Neural progenitor cell (in vitro differentiated cells): ENCODE data around the gene PIK3C2B. TPM values are rescaled to one million over a fixed set of nuclear protein-coding genes. Genes with fewer than 3 reads are reported as not detected.

Source experiments
- DNase-seq: peaks from one replicate; pipeline ENCODE4 v3.0.0-alpha.2; 2016; ENCODE audit warnings: low spot score
- H2AFZ ChIP-seq: fragments of 200-600 bp; sonication (generic); replicated peaks from 2 replicates; pipeline ENCODE4 v1.6.1; 2016; ENCODE audit warnings: antibody characterized with exemption
- H3F3A ChIP-seq: fragments of 200-600 bp; sonication (generic); 2 replicates; pipeline ENCODE4 v1.6.1; 2016; ENCODE audit warnings: antibody characterized with exemption, low read depth
- H3K27ac ChIP-seq: fragments of 200-600 bp; sonication (generic); 2 replicates; pipeline ENCODE4 v1.5.1; 2016; ENCODE audit warnings: mild to moderate bottlenecking
- H3K27me3 ChIP-seq: fragments of 200-600 bp; sonication (generic); 2 replicates; pipeline ENCODE4 v1.6.1; 2016; ENCODE audit warnings: mild to moderate bottlenecking, moderate library complexity
- H3K36me3 ChIP-seq: fragments of 200-600 bp; sonication (generic); 2 replicates; pipeline ENCODE4 v1.5.1; 2016
- H3K4me1 ChIP-seq: fragments of 200-600 bp; sonication (generic); 2 replicates; pipeline ENCODE4 v1.6.1; 2016; ENCODE audit warnings: mixed run types
- H3K4me2 ChIP-seq: fragments of 200-600 bp; sonication (generic); 2 replicates; pipeline ENCODE4 v1.6.1; 2016
- H3K4me3 ChIP-seq: fragments of 200-600 bp; sonication (generic); 2 replicates; pipeline ENCODE4 v1.5.1; 2016
- H3K79me2 ChIP-seq: fragments of 200-600 bp; sonication (generic); 2 replicates; pipeline ENCODE4 v1.6.1; 2016; ENCODE audit warnings: low read depth
- H3K9ac ChIP-seq: fragments of 200-600 bp; sonication (generic); 2 replicates; pipeline ENCODE4 v1.6.1; 2016
- H3K9me3 ChIP-seq: fragments of 200-600 bp; sonication (generic); 2 replicates; pipeline ENCODE4 v1.5.1; 2016; ENCODE audit warnings: low read depth
- H4K20me1 ChIP-seq: fragments of 200-600 bp; sonication (generic); 2 replicates; pipeline ENCODE4 v1.6.1; 2016; ENCODE audit warnings: low read depth
- H3K27ac Mint-ChIP-seq: 3 replicates; pipeline ENCODE4 v1.8.0; 2021; ENCODE audit warnings: mixed read lengths
- H3K27me3 Mint-ChIP-seq: 2 replicates; pipeline ENCODE4 v1.8.0; 2022; ENCODE audit warnings: low read depth, mild to moderate bottlenecking, inconsistent platforms, moderate library complexity, mixed read lengths; ENCODE audit not compliant: insufficient read depth
- H3K36me3 Mint-ChIP-seq: 3 replicates; pipeline ENCODE4 v1.8.0; 2021; ENCODE audit warnings: mixed read lengths
- H3K4me1 Mint-ChIP-seq: 3 replicates; pipeline ENCODE4 v1.8.0; 2021; ENCODE audit warnings: mixed read lengths
- H3K4me3 Mint-ChIP-seq: 3 replicates; pipeline ENCODE4 v1.8.0; 2021; ENCODE audit warnings: mild to moderate bottlenecking, moderate library complexity, mixed read lengths
- H3K9me3 Mint-ChIP-seq: 3 replicates; pipeline ENCODE4 v1.8.0; 2020; ENCODE audit warnings: mixed read lengths
- CTCF ChIP-seq: fragments of 200-600 bp; sonication (generic); IDR thresholded peaks from 2 replicates; pipeline ENCODE4 v1.5.1; 2017; ENCODE audit warnings: antibody characterized with exemption, mild to moderate bottlenecking
- EZH2 ChIP-seq: fragments of 200-600 bp; sonication (generic); IDR thresholded peaks from 2 replicates; pipeline ENCODE4 v1.6.1; 2017; ENCODE audit warnings: antibody characterized with exemption, mild to moderate bottlenecking, moderate library complexity
- EZH2phosphoT487 ChIP-seq: fragments of 200-600 bp; sonication (generic); IDR thresholded peaks from 2 replicates; pipeline ENCODE4 v1.6.1; 2017; ENCODE audit warnings: antibody characterized with exemption
- total RNA-seq: library from RNA; depleted of rRNA; stranded (reverse); fragments of >200 nt; gene quantifications from 2 replicates; pipeline ENCODE4 v1.2.3, GENCODE V29; 2015; ENCODE audit warnings: low replicate concordance

Gene PIK3C2B
- total RNA-seq, 1 donor from 2014 or later, result 20.7 TPM

GRCh38 chr1:204528677-204529076, 34.1 kb upstream of the PIK3C2B start:
- H3K36me3 Mint-ChIP-seq, result peaks cover 31% of the 10 kb centered on the region
- Histone ChIP-seq H3K79me2 (peaks cover 23% of the 10 kb centered on the region), H3K27ac (no peak overlapping the region), H3K27me3 (no peaks in the 10 kb centered on the region), H3K9ac (no peak overlapping the region), H3K9me3 (no peaks in the 10 kb centered on the region), H3K4me3 (no peak overlapping the region), H3K4me1 (no peaks in the 10 kb centered on the region), H3K36me3 (peaks cover 22% of the 10 kb centered on the region), H3F3A (peaks cover 4% of the 10 kb centered on the region), H2AFZ (no peak overlapping the region), H3K4me2 (no peak overlapping the region), H4K20me1 (peaks cover 35% of the 10 kb centered on the region)
- DNase-seq, result no peak
- H3K27ac Mint-ChIP-seq, result no peak overlapping the region
- no peak overlapping the region for H3K4me3 Mint-ChIP-seq
- no peak for TF ChIP-seq CTCF
- no peak for TF ChIP-seq EZH2phosphoT487
- no peak for TF ChIP-seq EZH2
- no peaks in the 10 kb centered on the region for H3K9me3 Mint-ChIP-seq
- H3K4me1 Mint-ChIP-seq, result no peaks in the 10 kb centered on the region
- H3K27me3 Mint-ChIP-seq, result no peaks in the 10 kb centered on the region

- H3K4me2 ChIP-seq, result no peak overlapping the region
- no peak overlapping the region for H3K27ac ChIP-seq
- H3K79me2 ChIP-seq, result peaks cover 27% of the 10 kb centered on the region
- Mint-ChIP-seq H3K4me3 (no peak overlapping the region), H3K4me1 (no peaks in the 10 kb centered on the region), H3K36me3 (peaks cover 33% of the 10 kb centered on the region), H3K27me3 (no peaks in the 10 kb centered on the region), H3K9me3 (no peaks in the 10 kb centered on the region), H3K27ac (no peak overlapping the region)
- H3K9me3 ChIP-seq, result no peaks in the 10 kb centered on the region
- no peak overlapping the region for H2AFZ ChIP-seq
- peaks cover 37% of the 10 kb centered on the region for H4K20me1 ChIP-seq
- H3F3A ChIP-seq, result peaks cover 4% of the 10 kb centered on the region
- H3K27me3 ChIP-seq, result no peaks in the 10 kb centered on the region
- no peak for DNase-seq
- peaks cover 22% of the 10 kb centered on the region for H3K36me3 ChIP-seq
- TF ChIP-seq CTCF (no peak), EZH2phosphoT487 (no peak), EZH2 (no peak)
- no peak overlapping the region for H3K9ac ChIP-seq
- no peak overlapping the region for H3K4me3 ChIP-seq
- no peaks in the 10 kb centered on the region for H3K4me1 ChIP-seq
Observed at GRCh38 chr1:204528241-204528640, 33.6 kb upstream of the PIK3C2B start.

GRCh38 chr1:204524986-204525385, 30.4 kb upstream of the PIK3C2B start:
- H3K9me3 ChIP-seq, result no peaks in the 10 kb centered on the region
- H3K27ac ChIP-seq, result no peak overlapping the region

More at GRCh38 chr1:204524986-204525385, 30.4 kb upstream of the PIK3C2B start:
- Histone ChIP-seq H3K36me3 (peaks cover 4% of the 10 kb centered on the region), H3K4me2 (no peak overlapping the region), H2AFZ (no peak overlapping the region), H3K79me2 (peaks cover 59% of the 10 kb centered on the region), H3F3A (no peaks in the 10 kb centered on the region), H3K4me3 (no peak overlapping the region), H3K4me1 (no peaks in the 10 kb centered on the region), H4K20me1 (peaks cover 55% of the 10 kb centered on the region), H3K27me3 (no peaks in the 10 kb centered on the region), H3K9ac (no peak overlapping the region)
- Mint-ChIP-seq H3K4me1 (no peaks in the 10 kb centered on the region), H3K27ac (no peak overlapping the region), H3K4me3 (no peak overlapping the region), H3K9me3 (peaks cover 2% of the 10 kb centered on the region), H3K27me3 (peaks cover 3% of the 10 kb centered on the region), H3K36me3 (peaks cover 30% of the 10 kb centered on the region)
- TF ChIP-seq EZH2phosphoT487 (no peak), CTCF (no peak), EZH2 (no peak)
- DNase-seq, result no peak
